SH-SY5Y (cell line): ENCODE data around the gene MED9.

ENCODE experiments used
- GATA2 ChIP-seq: IDR thresholded peaks from 2 replicates; pipeline ENCODE4 v1.6.1; 2011; ENCODE audit warnings: mild to moderate bottlenecking, low read depth, low read length
- GATA3 ChIP-seq: IDR thresholded peaks from 2 replicates; pipeline ENCODE4 v1.6.1; 2011; ENCODE audit warnings: low read depth, mild to moderate bottlenecking, low read length, moderate library complexity

DNA sequence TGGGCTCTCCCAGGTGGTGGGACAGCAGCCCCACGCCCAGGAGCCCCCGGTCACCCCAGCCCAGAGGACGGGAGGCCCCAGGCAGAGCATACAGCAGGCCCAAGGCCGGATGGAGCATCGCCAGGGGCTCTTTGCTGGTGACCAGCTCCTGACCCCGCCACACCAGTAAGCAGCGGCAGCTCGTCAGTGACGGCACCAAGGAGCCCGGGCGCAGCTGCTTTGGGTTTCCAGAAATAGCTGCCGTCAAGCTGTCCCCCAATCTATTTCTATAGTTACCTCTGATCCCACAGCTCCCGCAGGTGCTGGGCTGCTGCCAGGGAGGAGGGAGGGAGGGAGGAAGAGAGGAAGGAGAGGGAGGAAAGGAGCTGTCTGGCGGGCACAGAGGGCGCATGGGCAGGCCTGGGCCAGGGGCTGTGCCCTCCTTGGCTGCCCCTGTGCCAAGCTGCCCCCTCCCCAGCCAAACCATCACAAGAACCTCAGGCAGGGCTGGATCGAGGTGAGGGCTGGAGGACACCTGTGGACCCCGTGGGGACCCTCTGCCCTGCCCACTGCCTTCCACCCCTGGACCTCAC, 30.2 kb downstream of the MED9 start:
- TF ChIP-seq GATA2: no peak
- no peak for TF ChIP-seq GATA3
